PC-3 (cell line): ENCODE results near the gene DPH3. TPM values are rescaled to one million over a fixed set of nuclear protein-coding genes. Genes with fewer than 3 reads are reported as not detected.
"Not testable (repeated sequence)": the region's sequence is repeated elsewhere in the genome, so short reads cannot be mapped to it uniquely, and the experiment has no call there.

Experiments used
- ATAC-seq: fragments of 200-7000 bp; cut with Tn5 transposase; 2 replicates; pipeline ENCODE4 v1.9.1; 2020; ENCODE audit warnings: mild to moderate bottlenecking, moderate library complexity
- BruUV-seq: library from RNA; stranded (reverse); fragments of 400-500 nt; replicated peaks from 2 replicates; lab custom pipeline; 2021; lab: Mats Ljungman, UMichigan
- CTCF ChIA-PET: fragments of 300-600 bp; sonication (Branson Sonifier 250); formaldehyde crosslinking; loops from one replicate; lab custom pipeline; 2022; ENCODE audit warnings: antibody characterized with exemption; lab: Charles Lee
- POLR2A ChIA-PET: fragments of 300-600 bp; sonication (Branson Sonifier 250); formaldehyde crosslinking; loops from one replicate; lab custom pipeline; 2022; ENCODE audit warnings: antibody characterized with exemption; ENCODE audit not compliant: unreplicated experiment; lab: Charles Lee
- DNase-seq: peaks from one replicate; pipeline ENCODE4 v3.0.0-alpha.2; 2015
- H2AFZ ChIP-seq: fragments of 300-600 bp; sonication (generic); 2 replicates; pipeline ENCODE4 v1.6.0; 2016; ENCODE audit warnings: antibody characterized with exemption, low read length
- H3F3A ChIP-seq: fragments of 300-600 bp; sonication (generic); one replicate; pipeline ENCODE4 v1.6.0; 2017; ENCODE audit warnings: antibody characterized with exemption, low read length, control low read depth, mild to moderate bottlenecking; ENCODE audit not compliant: unreplicated experiment
- H3K27ac ChIP-seq: fragments of 300-600 bp; sonication (generic); 2 replicates; pipeline ENCODE4 v1.5.1; 2016; ENCODE audit warnings: mild to moderate bottlenecking, low read length
- H3K27me3 ChIP-seq: fragments of 300-600 bp; sonication (generic); 2 replicates; pipeline ENCODE4 v1.6.1; 2016; ENCODE audit warnings: low read length, mixed read lengths
- H3K36me3 ChIP-seq: fragments of 300-600 bp; sonication (generic); 2 replicates; pipeline ENCODE4 v1.6.1; 2016; ENCODE audit warnings: low read depth, mixed run types, low read length, mixed read lengths
- H3K4me1 ChIP-seq: fragments of 300-600 bp; sonication (generic); 2 replicates; pipeline ENCODE4 v1.5.1; 2016; ENCODE audit warnings: low read length; ENCODE audit not compliant: insufficient read depth
- H3K4me2 ChIP-seq: fragments of 300-600 bp; sonication (generic); 2 replicates; pipeline ENCODE4 v1.6.0; 2016; ENCODE audit warnings: low read length
- H3K4me3 ChIP-seq: fragments of 300-600 bp; sonication (generic); 2 replicates; pipeline ENCODE4 v1.5.1; 2016; ENCODE audit warnings: mild to moderate bottlenecking, low read length, mixed read lengths
- H3K79me2 ChIP-seq: fragments of 300-600 bp; sonication (generic); 2 replicates; pipeline ENCODE4 v1.6.1; 2017; ENCODE audit warnings: low read length, mixed read lengths
- H3K9ac ChIP-seq: fragments of 300-600 bp; sonication (generic); 2 replicates; pipeline ENCODE4 v1.6.0; 2016; ENCODE audit warnings: mild to moderate bottlenecking, low read length
- H3K9me2 ChIP-seq: fragments of 300-600 bp; sonication (generic); replicated peaks from 2 replicates; pipeline ENCODE4 v1.6.1; 2016; ENCODE audit warnings: mixed run types, low read length, mixed read lengths
- H3K9me3 ChIP-seq: fragments of 300-600 bp; sonication (generic); 2 replicates; pipeline ENCODE4 v1.6.1; 2016; ENCODE audit warnings: low read length, mixed read lengths
- H4K20me1 ChIP-seq: fragments of 300-600 bp; sonication (generic); 2 replicates; pipeline ENCODE4 v1.6.1; 2016; ENCODE audit warnings: low read length, mixed read lengths
- CTCF ChIP-seq: fragments of 300-600 bp; sonication (generic); conservative IDR thresholded peaks from 2 replicates; pipeline ENCODE4 v1.5.1; 2017; ENCODE audit warnings: antibody characterized with exemption, low read depth, mild to moderate bottlenecking, low read length
- EZH2 ChIP-seq: fragments of 300-600 bp; sonication (generic); IDR thresholded peaks from one replicate; pipeline ENCODE4 v1.6.1; 2017; ENCODE audit warnings: antibody characterized with exemption, mild to moderate bottlenecking, low read length; ENCODE audit not compliant: unreplicated experiment
- EZH2phosphoT487 ChIP-seq: fragments of 300-600 bp; sonication (generic); IDR thresholded peaks from 2 replicates; pipeline ENCODE4 v1.6.1; 2018; ENCODE audit warnings: mild to moderate bottlenecking, antibody characterized with exemption, low read length, borderline replicate concordance
- intact Hi-C: fragments of 100-400 bp; cut with micrococcal nuclease; formaldehyde crosslinking; loops from 2 replicates; pipeline ENCODE4 v1.9.0; 2023
- total RNA-seq: library from RNA; depleted of rRNA; stranded (reverse); fragments of >200 nt; gene quantifications from 2 replicates; pipeline ENCODE4 v1.2.3, GENCODE V29; 2014

Gene DPH3
- total RNA-seq, 1 experiment from 2014 or later, result 10.2 TPM

DNA sequence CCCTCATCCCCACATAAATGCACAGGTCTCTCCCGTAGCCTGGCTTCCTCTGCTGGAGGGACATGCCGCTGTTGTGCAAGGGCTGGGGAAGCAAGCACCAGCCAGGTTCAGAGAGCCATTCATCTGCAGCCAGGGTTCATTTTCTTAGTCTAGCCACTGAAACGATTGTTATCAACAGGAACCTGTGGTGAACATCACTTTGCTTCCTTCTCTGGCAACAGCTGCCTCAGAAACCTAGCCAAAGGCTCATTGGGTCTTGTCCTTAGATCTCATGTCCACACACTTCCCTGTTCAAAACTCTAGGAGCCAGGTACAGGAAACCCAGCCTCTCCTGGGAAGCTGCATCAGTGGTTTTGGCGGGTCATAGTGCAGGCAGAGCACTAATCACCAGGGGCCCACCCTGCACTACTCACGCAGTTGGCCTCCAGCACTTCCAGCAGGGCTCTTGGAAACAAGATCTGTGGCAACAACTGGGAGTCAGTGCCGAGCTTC lies 47.3 kb upstream of the DPH3 start:
- TF ChIP-seq CTCF, result no peak
- TF ChIP-seq EZH2phosphoT487, result no peak
- TF ChIP-seq EZH2, result no peak
- Histone ChIP-seq H3K9me2 (no peaks in the 10 kb centered on the region), H3K9me3 (no peaks in the 10 kb centered on the region), H3K79me2 (no peaks in the 10 kb centered on the region), H2AFZ (no peak overlapping the region), H3K27ac (no peak overlapping the region), H3F3A (no peaks in the 10 kb centered on the region), H3K4me3 (no peak overlapping the region), H4K20me1 (no peaks in the 10 kb centered on the region), H3K4me1 (peaks cover 8% of the 10 kb centered on the region), H3K4me2 (no peak overlapping the region), H3K36me3 (peaks cover 2% of the 10 kb centered on the region; the same call in 1 of the 2 replicates), H3K9ac (no peak overlapping the region), H3K27me3 (no peaks in the 10 kb centered on the region)
- no peak for ATAC-seq
- ChIA-PET POLR2A (no interaction called here), CTCF (no interaction called here)
- no TSS peak for BruUV-seq
- intact Hi-C loops, result no loop called here
- DNase-seq, result no peak

GRCh38 chr3:16310486-16310885 lies 45.7 kb upstream of the DPH3 start:
- H3K36me3 ChIP-seq, intact Hi-C loops, H3K4me3 ChIP-seq, H3K9me2 ChIP-seq, H3K27me3 ChIP-seq, POLR2A ChIA-PET, H3K79me2 ChIP-seq, H3K27ac ChIP-seq, H3F3A ChIP-seq, DNase-seq, CTCF ChIA-PET, BruUV-seq, H2AFZ ChIP-seq, H3K4me2 ChIP-seq, H4K20me1 ChIP-seq, ATAC-seq, H3K9ac ChIP-seq, H3K4me1 ChIP-seq, H3K9me3 ChIP-seq: not testable (repeated sequence)

DNA sequence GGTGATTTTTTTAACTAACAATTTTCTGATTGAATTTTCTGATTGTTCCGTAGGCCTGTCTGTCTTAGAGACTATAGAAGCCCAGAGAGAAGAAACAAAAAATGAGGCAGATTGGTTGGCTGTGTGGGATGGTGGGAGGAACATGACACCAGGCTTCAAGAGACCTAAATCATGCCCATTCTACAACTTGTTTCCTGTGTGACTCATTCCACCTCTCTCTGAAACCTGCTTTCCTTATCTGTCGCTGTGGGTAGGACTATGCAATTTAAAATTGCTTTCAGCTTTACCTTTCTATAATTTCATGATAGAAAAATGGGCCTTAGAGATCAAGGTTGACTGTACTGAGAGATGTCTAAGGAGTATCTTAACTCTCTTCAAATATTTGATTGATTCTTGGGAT lies 44.8 kb upstream of the DPH3 start:
- POLR2A ChIA-PET, result no interaction called here
- no peaks in the 10 kb centered on the region for H4K20me1 ChIP-seq
- CTCF ChIA-PET, result no interaction called here

More for the DNA sequence above, 44.8 kb upstream of the DPH3 start:
- no peaks in the 10 kb centered on the region for H3K9me3 ChIP-seq
- peak overlapping the region; percentile 30; the same call in 1 of the 2 replicates for H3K4me2 ChIP-seq
- no peak overlapping the region for H3K4me3 ChIP-seq
- H3K27me3 ChIP-seq, result no peaks in the 10 kb centered on the region
- H3K27ac ChIP-seq, result no peak overlapping the region
- DNase-seq (peak; percentile 80), ATAC-seq (peak; percentile 100)
- no peaks in the 10 kb centered on the region for H3K9me2 ChIP-seq
- H3F3A ChIP-seq, result no peaks in the 10 kb centered on the region
- H3K36me3 ChIP-seq, result no peaks in the 10 kb centered on the region; the same call in 1 of the 2 replicates
- BruUV-seq, result no TSS peak
- H3K79me2 ChIP-seq, result no peaks in the 10 kb centered on the region
- peaks cover 8% of the 10 kb centered on the region for H3K4me1 ChIP-seq
- TF ChIP-seq CTCF, result no peak
- TF ChIP-seq EZH2phosphoT487, result no peak
- no peak for TF ChIP-seq EZH2
- intact Hi-C loops, result loop anchor here (1.0 kb wide), 1 partner anchor 208 kb away; no protein-coding TSS in a partner anchor
- no peak overlapping the region for H2AFZ ChIP-seq
- H3K9ac ChIP-seq, result no peak overlapping the region
